ENCODE results near the gene RABGEF1.

- TF ChIP-seq CTCF (IDR thresholded peaks at IDR 0.05) (no peak), EZH2phosphoT487 (IDR thresholded peaks at IDR 0.05) (no peak), EZH2 (IDR thresholded peaks at IDR 0.05) (no peak)
Observed at GRCh38 chr7:66713687-66714086, 26.8 kb upstream of the RABGEF1 start.

Measured in neural progenitor cell (in vitro differentiated cells).